Right kidney (tissue), 1 donor: ENCODE results near the gene GPANK1.

Experiments
- DNase-seq: peaks from one replicate; pipeline ENCODE4 v3.0.0-alpha.2; 2016

GPANK1 gene

GRCh38 chr6:31663126-31663960 is 1.5 kb downstream of the GPANK1 start:
- DNase-seq: no peak

DNA sequence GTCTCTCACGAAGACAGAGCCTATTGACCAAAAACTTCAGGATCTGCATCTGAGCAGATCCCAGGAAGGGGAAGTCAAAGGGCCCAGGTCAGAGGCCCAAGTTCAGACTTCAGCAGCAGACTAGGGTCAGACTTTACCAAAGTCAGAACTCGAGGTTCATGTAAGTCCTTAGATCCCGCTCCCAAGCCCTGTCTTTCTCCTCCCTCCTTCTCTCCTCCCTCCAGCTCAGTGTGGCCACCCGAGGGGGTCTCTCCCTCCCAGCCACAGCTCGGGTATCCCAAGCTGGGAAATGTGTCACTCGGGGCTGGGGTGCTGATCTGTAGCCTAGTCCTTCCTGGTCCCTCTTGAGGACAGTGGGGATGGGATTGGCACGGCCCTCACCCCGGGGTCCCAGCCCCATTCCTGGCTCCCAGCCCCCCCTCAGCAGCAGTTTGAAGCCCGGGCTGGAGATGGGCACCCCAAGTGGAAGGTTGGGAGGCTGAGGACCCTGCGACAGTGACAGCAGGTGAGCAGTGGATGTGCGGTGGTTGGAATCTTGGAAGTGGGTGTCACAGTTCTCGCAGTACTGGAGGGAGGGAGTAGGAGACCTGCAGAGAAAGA is 2.6 kb downstream of the GPANK1 start:
- no peak for DNase-seq

DNA sequence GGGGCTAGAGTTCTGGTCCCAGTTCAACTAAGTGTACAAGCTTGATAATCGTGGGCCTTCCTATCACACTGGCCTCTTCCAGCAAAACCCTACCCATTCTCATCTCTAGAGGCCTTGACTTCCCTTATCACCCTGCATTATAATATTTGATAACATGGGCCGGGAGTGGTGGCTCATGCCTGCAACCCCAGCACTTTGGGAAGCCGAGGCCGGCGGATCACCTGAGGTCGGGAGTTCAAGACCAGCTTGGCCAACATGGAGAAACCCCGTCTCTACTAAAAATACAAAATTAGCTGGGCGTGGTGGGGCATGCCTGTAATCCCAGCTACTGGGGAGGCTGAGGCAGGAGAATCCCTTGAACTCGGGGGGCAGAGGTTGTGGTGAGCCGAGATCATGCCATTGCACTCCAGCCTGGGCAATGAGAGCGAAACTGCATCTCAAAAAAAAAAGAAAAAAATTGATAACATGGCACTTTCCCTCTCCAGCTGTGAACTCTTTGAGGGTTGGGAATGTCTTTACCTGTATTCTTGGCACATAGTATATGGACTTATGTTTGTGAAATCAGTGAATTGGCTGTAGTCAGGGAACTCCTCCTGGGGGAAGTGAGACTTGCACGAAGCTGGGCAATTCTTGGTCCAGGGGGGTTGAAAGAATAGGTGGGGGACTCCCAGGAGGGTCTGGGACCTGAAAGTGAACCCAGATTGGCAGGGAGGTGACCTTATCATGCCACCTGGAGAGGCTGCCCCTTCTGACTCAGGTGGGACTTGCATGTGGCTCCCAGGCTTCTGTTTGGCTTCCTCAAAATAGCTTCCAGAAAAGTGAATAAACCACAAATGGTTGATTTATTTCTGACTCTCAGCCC is 3.3 kb downstream of the GPANK1 start:
- no peak for DNase-seq

DNA sequence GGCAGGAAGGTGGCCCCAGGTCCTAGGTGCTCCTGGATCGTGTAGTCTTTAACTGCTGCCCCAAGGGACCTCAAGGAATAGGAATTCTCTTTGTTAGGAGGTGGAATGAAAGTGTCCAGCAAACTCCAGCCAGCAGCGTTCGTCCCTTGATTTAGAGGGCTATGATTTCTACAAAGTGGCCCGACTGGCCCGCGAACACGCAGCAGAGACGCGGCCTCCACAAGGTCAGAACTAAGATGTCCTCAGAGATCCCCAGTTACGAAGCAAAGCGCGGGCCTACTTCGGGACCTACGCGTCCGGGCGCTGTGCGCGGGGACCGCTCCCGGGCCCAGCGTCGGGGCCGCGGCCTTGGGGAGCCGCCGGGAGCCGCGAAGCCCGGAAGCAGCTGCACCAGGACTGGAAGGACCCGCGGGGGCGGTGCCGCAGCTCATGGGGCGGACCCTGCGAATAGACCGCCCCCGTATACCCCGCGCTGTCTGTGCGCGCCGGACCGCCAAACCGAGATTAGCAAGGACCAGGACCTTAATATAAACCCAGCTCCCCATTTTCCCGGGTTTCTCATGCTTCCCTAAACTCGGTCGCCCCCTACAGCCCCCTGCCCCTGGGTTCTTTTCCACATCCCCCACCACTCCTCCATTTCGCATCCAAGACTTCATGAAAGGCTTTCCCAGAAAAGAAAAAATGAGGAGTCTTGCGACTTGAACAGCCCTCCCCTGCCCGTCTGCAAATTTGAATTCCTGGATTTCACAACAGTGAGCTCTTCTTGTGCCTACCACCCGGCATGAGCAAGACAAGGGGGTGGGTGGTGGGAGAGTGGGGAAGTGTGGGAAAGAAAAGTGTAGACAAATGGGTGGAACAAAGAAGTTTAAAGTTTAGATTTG is 4.2 kb downstream of the GPANK1 start, which contains the start of gene C6orf47:
C6orf47 (minus strand) TSS at position 398 of the 881 bp plus-strand sequence. CDS start 831 bp downstream, outside the sequence.
- peak; percentile 82 for DNase-seq

DNA sequence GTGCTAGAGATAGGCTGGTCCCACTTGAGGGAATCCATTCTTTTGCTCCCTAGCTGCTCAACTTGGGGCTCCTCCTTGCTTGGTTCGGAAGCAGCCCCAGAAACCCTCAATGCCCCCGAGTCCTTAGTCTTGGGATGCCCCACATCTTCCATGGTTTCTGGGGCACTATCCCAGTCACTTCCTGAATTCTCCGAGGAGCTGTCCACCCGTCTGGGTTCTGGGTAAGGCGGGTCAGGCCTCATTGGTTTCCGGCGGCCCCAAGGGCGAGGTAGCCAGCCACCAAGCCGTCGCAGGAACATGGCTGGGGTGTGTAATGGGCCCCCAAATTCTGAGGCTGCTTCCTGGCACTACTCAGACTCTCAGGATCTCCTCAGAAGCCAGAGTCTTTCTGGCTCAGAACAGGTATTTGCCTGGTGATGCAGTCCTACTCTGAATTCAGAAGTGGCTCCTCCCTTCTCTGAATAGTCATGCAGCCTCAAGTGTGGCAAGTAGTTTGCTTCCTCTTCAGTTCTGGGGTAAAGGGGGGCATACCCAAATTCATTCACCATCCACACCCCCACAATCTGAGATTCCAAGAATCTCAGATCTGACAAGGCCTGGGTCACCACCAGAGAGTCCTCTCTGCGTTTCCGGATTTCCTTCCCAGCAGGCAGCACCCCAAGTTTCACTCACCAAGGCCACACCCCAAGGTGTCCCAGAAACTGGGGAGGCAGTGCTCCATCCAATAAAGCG is 5.0 kb downstream of the GPANK1 start:
- peak; percentile 28 for DNase-seq

DNA sequence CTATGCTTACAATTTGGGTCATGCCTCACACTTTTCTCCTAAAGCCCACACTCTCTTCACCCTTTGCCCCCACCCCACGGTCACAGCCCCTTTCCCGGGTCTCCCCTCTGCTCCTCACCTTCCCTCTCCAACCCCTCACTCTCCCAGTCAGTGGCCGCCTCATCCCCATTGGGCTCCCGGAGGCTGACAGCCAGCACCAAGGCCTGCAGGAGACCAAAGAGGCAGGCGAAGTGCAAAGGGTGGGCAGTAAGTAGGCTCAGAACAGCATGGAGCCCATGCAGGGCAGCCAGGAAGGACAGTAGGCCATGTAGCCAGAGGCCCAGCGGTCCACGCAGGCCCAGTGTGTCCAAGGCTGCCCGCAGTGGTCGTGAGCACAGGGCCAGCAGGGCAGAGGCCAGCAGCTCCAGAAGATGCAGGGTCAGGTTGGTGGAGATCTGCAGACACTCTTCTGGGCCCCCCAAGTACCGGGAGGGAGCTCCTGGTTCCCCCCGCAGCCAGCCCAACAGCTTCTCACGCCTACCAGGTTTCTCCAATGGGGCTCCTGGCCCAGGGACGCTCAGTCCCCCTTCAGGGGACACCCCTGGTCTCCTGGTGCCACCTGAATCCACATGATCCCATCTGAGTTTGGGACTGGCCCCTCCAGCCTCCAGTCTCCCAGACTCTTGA is 5.7 kb downstream of the GPANK1 start:
- DNase-seq: no peak

GRCh38 chr6:31658158-31658688 is 6.6 kb downstream of the GPANK1 start:
- DNase-seq: no peak

DNA sequence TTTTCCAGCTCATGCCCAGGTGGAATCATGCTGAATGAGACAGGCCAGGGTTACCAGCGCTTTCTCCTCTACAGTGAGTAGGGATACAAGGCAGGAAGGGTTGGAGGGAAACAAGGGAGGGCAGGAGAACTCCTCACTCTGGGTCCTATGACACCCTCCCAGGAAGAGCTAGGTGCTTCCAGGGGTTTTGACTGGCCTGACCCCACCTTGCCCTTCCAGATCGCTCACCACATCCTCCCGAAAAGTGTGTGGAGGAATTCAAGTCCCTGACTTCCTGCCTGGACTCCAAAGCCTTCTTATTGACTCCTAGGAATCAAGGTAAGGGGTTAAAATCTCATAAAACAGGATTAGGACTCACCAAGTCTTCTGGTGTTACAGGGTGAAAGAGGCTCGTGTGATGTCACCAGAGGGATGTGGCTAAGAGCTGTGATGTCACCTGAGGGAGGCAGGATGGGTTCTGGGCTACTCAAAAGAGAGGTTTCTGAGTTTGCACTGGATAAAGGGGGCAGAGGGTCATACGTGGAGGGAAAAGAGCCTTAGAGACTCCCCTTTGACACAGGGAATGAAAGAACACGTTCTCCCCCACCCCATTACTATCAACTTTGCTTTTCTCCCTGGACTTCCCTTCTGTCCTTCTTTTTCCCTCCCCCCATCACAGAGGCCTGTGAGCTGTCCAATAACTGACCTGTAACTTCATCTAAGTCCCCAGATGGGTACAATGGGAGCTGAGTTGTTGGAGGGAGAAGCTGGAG is 7.2 kb downstream of the GPANK1 start:
- no peak for DNase-seq

DNA sequence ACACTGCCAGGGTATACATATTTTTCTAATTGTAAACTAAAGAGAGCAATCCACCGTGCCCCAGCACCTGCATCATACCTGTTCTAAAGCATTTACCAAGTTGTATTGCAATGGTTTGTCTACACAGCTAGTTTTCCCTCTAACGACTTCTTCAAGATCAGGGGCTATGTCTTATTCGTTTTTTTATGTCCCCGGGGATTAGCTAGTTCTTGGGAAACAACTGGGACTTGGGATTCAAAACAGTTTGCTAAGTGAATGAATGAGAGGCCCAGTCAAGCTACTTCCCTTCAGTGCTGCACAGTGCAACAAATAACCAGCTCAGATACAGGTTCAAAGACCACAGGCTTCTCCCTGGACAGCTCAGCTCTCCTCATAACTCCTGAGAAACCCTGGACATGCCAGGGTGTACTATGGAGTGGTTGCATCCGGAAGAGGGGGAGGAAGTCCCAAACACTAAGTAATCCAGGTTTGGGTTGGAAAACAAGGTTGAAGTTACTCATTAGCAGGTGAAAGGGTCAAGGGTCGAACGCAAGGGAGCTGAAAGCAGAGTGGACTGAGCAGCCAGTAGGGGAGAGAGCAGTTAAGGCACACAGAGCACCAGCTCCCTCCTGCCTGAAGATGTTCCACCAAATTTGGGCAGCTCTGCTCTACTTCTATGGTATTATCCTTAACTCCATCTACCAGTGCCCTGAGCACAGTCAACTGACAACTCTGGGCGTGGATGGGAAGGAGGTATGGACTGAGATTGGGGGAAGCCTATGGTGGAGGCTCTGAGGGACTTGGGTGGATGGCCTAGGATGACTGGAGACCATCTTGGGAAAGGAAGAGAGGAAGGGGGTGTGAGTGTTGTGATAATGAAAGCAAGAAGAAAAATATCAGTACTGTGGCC is 9.2 kb downstream of the GPANK1 start, which contains the start of gene APOM:
APOM (plus strand) TSS at position 546 of the 889 bp plus-strand sequence; CDS start at position 619, 73 bp downstream.
- DNase-seq: no peak

DNA sequence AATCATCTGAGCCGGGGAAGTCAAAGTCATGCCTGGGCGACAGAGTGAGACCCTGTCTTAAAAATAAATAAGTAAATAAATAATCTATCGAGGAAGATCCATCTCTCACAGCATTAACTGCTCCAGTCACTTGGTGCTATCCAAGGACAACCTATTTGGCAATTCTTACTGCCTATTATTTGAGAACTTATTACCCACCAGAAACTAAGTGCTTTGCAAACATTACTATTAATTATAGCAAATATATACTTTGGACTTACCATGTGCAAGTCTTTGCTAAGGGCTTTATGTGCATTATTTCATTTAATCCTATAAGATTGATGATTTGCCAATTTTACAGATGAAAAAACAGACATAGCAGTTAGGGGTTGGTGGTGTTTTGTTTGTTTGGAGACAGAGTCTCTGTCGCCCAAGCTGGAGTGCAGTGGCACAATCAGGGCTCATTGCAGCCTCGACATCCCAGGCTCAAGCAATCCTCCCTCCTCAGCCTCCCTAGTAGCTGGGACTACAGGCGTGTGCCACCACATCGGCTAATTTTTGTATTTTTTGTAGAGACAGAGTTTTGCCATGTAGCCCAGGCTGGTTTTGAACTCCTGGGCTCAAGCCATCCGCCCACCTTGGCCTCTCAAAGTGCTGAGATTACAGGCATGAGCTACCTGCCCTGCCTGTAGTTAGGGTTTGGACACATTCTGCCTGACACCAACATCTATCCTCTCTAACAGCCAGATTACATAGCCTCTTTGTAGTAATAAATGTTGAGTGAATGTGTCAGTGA is 10.0 kb downstream of the GPANK1 start:
- DNase-seq: no peak

GRCh38 chr6:31652925-31653724 is 11.7 kb downstream of the GPANK1 start:
- DNase-seq: no peak

DNA sequence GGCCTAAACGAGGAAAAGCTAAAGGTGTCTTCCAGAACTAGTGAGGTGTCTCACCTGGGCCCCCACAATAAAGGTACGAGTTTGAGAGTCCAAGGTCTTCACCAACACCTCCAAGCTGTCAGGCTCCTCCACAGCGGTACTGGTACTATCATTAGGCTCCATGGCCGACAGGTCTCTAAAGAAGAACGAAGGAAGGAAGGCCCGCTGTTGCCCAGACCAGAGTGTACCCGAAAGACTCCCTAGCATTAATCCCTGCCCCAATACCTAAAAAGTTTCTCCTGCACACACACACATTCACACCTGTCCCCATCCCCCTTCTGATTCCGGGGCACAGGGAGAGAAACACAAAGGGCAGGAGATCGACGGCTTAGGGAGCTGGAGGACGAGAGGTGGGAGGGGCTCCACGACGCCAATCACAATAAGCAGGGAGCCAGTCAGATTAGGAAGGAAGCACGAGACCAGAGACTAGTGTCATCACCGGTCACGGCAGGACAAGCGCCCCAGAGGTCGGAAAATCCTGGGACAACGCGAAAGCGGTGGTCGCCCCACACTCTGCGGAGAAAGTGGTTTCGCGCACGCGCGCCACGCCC is 13.1 kb downstream of the GPANK1 start:
- no peak for DNase-seq

DNA sequence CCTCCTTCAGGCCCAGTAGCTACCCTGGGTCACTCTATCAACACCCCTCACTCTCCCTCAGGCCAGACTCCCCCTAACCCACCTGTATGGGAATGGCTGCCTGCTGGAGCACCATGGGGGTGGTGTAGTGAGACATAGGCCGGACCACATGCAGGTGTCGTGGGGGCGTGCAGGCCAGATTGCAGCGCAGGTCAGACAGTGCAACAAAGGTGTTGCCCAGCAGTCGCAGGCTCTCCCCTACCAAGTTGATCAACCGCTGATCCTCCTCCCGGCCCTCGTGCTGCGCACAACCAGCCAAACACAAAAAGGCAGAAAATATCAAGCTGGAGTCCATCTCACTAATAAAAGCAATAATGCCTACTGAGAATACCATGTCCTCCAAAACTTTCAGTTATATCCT is 19.5 kb downstream of the GPANK1 start:
- DNase-seq: no peak

DNA sequence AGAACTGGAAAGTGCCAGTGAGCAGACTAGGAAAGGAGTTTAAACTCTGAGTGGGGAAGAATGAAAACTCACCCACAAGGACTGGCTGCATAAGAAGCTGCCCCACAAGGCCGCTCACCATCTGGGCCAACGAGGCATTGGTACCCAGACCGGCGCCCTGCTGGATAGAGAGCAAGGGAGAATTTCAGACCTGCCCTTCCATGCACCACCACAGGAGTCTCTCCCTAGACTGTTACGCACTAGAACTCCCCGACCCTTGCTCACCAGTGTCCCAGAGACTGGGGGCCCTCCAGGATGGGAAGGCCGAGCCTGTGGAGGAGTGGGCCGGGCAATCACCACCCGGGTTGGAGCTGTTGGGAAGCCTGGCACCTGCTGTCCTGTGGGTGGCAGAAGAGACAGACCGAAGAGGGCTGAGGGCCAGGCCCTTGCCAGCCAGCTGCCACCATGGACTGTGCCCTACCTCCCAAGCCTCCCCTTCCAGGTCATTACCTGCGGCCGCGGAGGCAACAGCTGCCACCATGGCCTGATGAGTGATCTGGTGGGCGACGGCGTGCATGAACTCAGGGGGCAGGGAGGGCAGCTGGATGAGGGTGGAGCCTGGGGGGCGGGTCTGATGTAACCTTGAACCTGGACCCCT is 20.9 kb downstream of the GPANK1 start:
- DNase-seq: no peak

GRCh38 chr6:31642798-31643570 is 21.8 kb downstream of the GPANK1 start:
- DNase-seq: no peak
